Calu3 (cell line): Measurements from ENCODE around the gene MAD1L1. TPM values are rescaled to one million over a fixed set of nuclear protein-coding genes. Genes with fewer than 3 reads are reported as not detected.

ENCODE experiments used
- BruUV-seq: library from RNA; stranded (reverse); fragments of 400-500 nt; replicated peaks from 2 replicates; lab custom pipeline; 2021; lab: Mats Ljungman, UMichigan
- CTCF ChIA-PET: fragments of 300-600 bp; sonication (Branson Sonifier 250); formaldehyde crosslinking; loops from one replicate; lab custom pipeline; 2022; ENCODE audit warnings: antibody characterized with exemption; lab: Charles Lee
- DNase-seq: peaks from one replicate; pipeline ENCODE4 v3.0.0; 2022
- H3K27ac Mint-ChIP-seq: one replicate; pipeline ENCODE4 v1.8.0; 2022; ENCODE audit warnings: mixed read lengths; ENCODE audit not compliant: unreplicated experiment
- H3K27me3 Mint-ChIP-seq: one replicate; pipeline ENCODE4 v1.8.0; 2022; ENCODE audit warnings: mixed read lengths; ENCODE audit not compliant: unreplicated experiment
- H3K36me3 Mint-ChIP-seq: one replicate; pipeline ENCODE4 v1.8.0; 2022; ENCODE audit warnings: mild to moderate bottlenecking, moderate library complexity, mixed read lengths; ENCODE audit not compliant: insufficient read depth, unreplicated experiment
- H3K4me1 Mint-ChIP-seq: one replicate; pipeline ENCODE4 v1.8.0; 2022; ENCODE audit warnings: mild to moderate bottlenecking, low read depth, mixed read lengths; ENCODE audit not compliant: unreplicated experiment
- H3K4me3 Mint-ChIP-seq: one replicate; pipeline ENCODE4 v1.8.0; 2022; ENCODE audit warnings: mild to moderate bottlenecking, low read depth, moderate library complexity, mixed read lengths; ENCODE audit not compliant: unreplicated experiment
- H3K9me3 Mint-ChIP-seq: one replicate; pipeline ENCODE4 v1.8.0; 2022; ENCODE audit warnings: low read depth, mixed read lengths; ENCODE audit not compliant: unreplicated experiment
- intact Hi-C: fragments of 100-400 bp; cut with micrococcal nuclease; formaldehyde crosslinking; loops from one replicate; pipeline ENCODE4 v1.10.0; 2022; ENCODE audit not compliant: unreplicated experiment
- total RNA-seq: library from RNA; stranded (reverse); gene quantifications from 2 replicates; pipeline ENCODE4 v1.2.3, GENCODE V29; 2022
- TF ChIP-seq, protein P1 (sequence below): fragments of 200-600 bp; IDR thresholded peaks from one replicate; pipeline ENCODE4 v1.8.0; 2022; ENCODE audit warnings: antibody characterized with exemption; ENCODE audit not compliant: unreplicated experiment

Gene MAD1L1
- total RNA-seq, 1 experiment from 2014 or later: 86.0 TPM

- BruUV-seq: no TSS peak
- no peaks in the 10 kb centered on the region for H3K36me3 Mint-ChIP-seq
- H3K4me3 Mint-ChIP-seq: no peak overlapping the region
- CTCF ChIA-PET: no interaction called here
- H3K27me3 Mint-ChIP-seq: no peaks in the 10 kb centered on the region
- H3K4me1 Mint-ChIP-seq: no peaks in the 10 kb centered on the region
- TF ChIP-seq, protein P1, sequence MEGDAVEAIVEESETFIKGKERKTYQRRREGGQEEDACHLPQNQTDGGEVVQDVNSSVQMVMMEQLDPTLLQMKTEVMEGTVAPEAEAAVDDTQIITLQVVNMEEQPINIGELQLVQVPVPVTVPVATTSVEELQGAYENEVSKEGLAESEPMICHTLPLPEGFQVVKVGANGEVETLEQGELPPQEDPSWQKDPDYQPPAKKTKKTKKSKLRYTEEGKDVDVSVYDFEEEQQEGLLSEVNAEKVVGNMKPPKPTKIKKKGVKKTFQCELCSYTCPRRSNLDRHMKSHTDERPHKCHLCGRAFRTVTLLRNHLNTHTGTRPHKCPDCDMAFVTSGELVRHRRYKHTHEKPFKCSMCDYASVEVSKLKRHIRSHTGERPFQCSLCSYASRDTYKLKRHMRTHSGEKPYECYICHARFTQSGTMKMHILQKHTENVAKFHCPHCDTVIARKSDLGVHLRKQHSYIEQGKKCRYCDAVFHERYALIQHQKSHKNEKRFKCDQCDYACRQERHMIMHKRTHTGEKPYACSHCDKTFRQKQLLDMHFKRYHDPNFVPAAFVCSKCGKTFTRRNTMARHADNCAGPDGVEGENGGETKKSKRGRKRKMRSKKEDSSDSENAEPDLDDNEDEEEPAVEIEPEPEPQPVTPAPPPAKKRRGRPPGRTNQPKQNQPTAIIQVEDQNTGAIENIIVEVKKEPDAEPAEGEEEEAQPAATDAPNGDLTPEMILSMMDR: no peak
- DNase-seq: no peak
- H3K9me3 Mint-ChIP-seq: no peaks in the 10 kb centered on the region
- intact Hi-C loops: no loop called here
- no peak overlapping the region for H3K27ac Mint-ChIP-seq
Observed at GRCh38 chr7:1897861-1898627, 334.7 kb downstream of the MAD1L1 start.

DNA sequence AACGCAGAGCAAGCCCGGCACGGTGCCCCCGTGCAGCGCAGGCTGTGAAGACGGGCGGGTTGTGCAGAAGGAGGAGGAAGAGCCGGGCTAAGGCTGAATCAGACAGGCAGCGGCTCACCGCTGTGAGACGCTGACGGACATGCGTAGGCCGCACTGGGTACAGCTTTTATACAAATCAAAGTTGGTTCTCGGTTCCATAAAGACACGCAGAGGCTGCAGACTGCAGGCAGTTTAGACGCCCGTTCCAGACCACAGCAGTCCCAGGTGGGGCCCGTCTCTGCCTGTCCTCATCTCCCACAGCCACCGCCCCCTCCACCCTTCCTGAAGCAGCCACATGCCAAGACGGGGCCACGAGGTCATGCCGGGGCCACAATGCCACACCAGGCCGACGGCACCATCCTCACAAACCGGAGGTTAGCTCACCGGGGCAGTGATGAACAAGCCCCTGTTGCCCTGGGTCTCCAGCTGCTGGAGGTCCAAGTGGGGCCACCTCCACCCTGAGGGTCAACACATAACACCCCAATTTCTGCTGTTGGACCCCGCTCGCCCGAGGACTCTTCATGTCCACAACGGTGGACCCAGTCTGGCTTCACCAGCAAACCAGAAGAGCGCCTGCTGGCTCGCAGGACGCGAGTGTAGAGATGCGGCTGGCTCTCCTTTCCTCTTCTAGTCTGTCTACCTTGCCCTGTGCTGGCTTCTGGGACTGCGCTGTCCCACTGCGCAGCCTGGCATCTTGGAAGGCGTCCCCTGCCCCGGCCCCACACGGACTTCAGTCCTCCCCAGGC, 335.5 kb downstream of the MAD1L1 start:
- H3K9me3 Mint-ChIP-seq: no peaks in the 10 kb centered on the region
- no TSS peak for BruUV-seq
- no peak overlapping the region for H3K4me3 Mint-ChIP-seq
- H3K36me3 Mint-ChIP-seq: no peaks in the 10 kb centered on the region
- H3K27ac Mint-ChIP-seq: no peak overlapping the region
- H3K27me3 Mint-ChIP-seq: no peaks in the 10 kb centered on the region
- H3K4me1 Mint-ChIP-seq: no peaks in the 10 kb centered on the region
- CTCF ChIA-PET: no interaction called here
- intact Hi-C loops: no loop called here
- TF ChIP-seq, protein P1: no peak
- no peak for DNase-seq

DNA sequence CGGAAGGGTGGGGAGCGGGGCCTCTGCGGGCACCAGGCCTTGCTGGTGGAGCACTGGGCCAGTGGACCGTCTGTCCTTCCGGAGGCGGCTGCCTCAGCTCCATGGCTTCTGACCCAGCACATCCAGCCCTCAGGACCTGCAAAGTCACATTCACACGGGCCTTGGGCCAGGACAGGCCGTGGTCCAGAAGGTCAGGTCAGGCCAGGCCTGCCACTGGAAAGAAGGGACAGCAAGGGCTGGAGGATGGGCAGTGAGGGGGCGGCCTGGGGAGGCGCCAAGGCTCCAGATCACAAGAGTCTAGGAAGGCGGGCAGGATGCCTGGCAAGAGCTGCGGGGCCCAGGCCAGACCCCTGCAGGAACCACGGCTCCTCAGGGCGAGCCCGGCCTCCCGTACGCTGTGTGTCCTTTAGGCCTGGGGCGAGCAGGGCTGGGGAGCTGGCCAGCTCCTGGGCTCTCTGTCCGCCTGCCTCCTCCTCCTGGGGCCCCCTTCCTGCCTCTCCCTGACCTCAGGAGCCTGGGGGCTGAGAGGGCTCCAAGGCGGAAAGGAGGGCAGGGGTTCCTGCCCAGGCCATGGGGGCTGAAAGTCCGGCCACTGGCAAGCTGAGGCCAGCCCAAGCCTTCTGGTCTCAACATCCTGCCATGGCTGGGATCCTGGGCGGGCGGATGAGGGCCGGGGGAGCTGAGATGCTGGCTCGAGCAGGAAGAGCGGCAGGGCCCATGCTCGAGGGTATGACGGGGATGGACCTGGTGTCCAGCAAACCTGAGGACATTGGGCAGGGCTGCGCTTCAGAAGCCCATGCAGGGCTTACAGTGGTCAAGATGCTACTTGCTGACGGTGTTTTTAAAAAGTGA, 336.9 kb downstream of the MAD1L1 start:
- TF ChIP-seq, protein P1: no peak
- BruUV-seq: no TSS peak
- no peaks in the 10 kb centered on the region for H3K27me3 Mint-ChIP-seq
- no peak for DNase-seq
- intact Hi-C loops: no loop called here
- no peak overlapping the region for H3K4me3 Mint-ChIP-seq
- H3K4me1 Mint-ChIP-seq: no peaks in the 10 kb centered on the region
- no peaks in the 10 kb centered on the region for H3K36me3 Mint-ChIP-seq
- H3K9me3 Mint-ChIP-seq: no peaks in the 10 kb centered on the region
- CTCF ChIA-PET: no interaction called here
- no peak overlapping the region for H3K27ac Mint-ChIP-seq

- Mint-ChIP-seq H3K36me3 (no peaks in the 10 kb centered on the region), H3K9me3 (no peaks in the 10 kb centered on the region), H3K4me1 (no peaks in the 10 kb centered on the region), H3K4me3 (no peak overlapping the region), H3K27ac (no peak overlapping the region), H3K27me3 (no peaks in the 10 kb centered on the region)
- BruUV-seq: no TSS peak
- TF ChIP-seq, protein P1: no peak
- CTCF ChIA-PET: interaction anchor here (1.7 kb wide), 1 partner anchor 12 kb away, joined by 5 read pairs; no protein-coding TSS in a partner anchor
- no peak for DNase-seq
- intact Hi-C loops: no loop called here
Observed at GRCh38 chr7:1894906-1895663, 337.7 kb downstream of the MAD1L1 start.
